Measurements from ENCODE around the gene TAMM41.
"Not testable (repeated sequence)": the region's sequence is repeated elsewhere in the genome, so short reads cannot be mapped to it uniquely, and the experiment has no call there.

The TAMM41 gene

GRCh38 chr3:11846281-11847266, at the start of gene TAMM41:
Gene TAMM41, minus strand, starts transcription at chr3:11846885. Its CDS starts 249 bp downstream, at chr3:11846636.
- peak; percentile 89 for DNase-seq (ENCODE audit: low read depth)

- DNase-seq (ENCODE audit: low read depth), result no peak
These were observed 32.2 kb upstream of the TAMM41 start for GRCh38 chr3:11878837-11879236.

- not testable (repeated sequence) for DNase-seq (ENCODE audit: low read depth)
These were observed 28.0 kb upstream of the TAMM41 start for GRCh38 chr3:11874707-11875106.

- not testable (repeated sequence) for DNase-seq (ENCODE audit: low read depth)
These were observed 17.1 kb upstream of the TAMM41 start for GRCh38 chr3:11863739-11864138.

- not testable (repeated sequence) for DNase-seq (ENCODE audit: low read depth)
These were observed 15.9 kb upstream of the TAMM41 start for GRCh38 chr3:11862584-11862983.

GRCh38 chr3:11862145-11862544, 15.5 kb upstream of the TAMM41 start:
- DNase-seq (ENCODE audit: low read depth), result not testable (repeated sequence)

GRCh38 chr3:11860213-11860612, 13.5 kb upstream of the TAMM41 start:
- DNase-seq (ENCODE audit: low read depth), result not testable (repeated sequence)

- DNase-seq (ENCODE audit: low read depth), result no peak
These were observed 6.8 kb upstream of the TAMM41 start for GRCh38 chr3:11853450-11853849.

GRCh38 chr3:11850003-11850402, 3.3 kb upstream of the TAMM41 start:
- DNase-seq (ENCODE audit: low read depth), result no peak

GRCh38 chr3:11847607-11848006, 922 bp upstream of the TAMM41 start:
- DNase-seq (ENCODE audit: low read depth), result no peak

- no peak for DNase-seq (ENCODE audit: low read depth)
These were observed 1.0 kb downstream of the TAMM41 start for GRCh38 chr3:11845651-11846050.

- no peak for DNase-seq (ENCODE audit: low read depth)
These were observed 1.8 kb downstream of the TAMM41 start for GRCh38 chr3:11844891-11845290.

- peak; percentile 12 for DNase-seq (ENCODE audit: low read depth)
These were observed 11.6 kb downstream of the TAMM41 start for GRCh38 chr3:11835028-11835639.

GRCh38 chr3:11832981-11833905, 13.4 kb downstream of the TAMM41 start:
- DNase-seq (ENCODE audit: low read depth), result no peak

GRCh38 chr3:11829416-11829815, 17.3 kb downstream of the TAMM41 start:
- DNase-seq (ENCODE audit: low read depth), result no peak

GRCh38 chr3:11826628-11827265, 19.9 kb downstream of the TAMM41 start:
- DNase-seq (ENCODE audit: low read depth), result no peak

- DNase-seq (ENCODE audit: low read depth), result no peak
These were observed 21.4 kb downstream of the TAMM41 start for GRCh38 chr3:11825301-11825700.

- no peak for DNase-seq (ENCODE audit: low read depth)
These were observed 26.1 kb downstream of the TAMM41 start for GRCh38 chr3:11820531-11821041.

- DNase-seq (ENCODE audit: low read depth), result no peak
These were observed 27.5 kb downstream of the TAMM41 start for GRCh38 chr3:11819146-11819689.

- DNase-seq (ENCODE audit: low read depth), result no peak
These were observed 28.7 kb downstream of the TAMM41 start for GRCh38 chr3:11818033-11818432.

- DNase-seq (ENCODE audit: low read depth), result no peak
These were observed 31.6 kb downstream of the TAMM41 start for GRCh38 chr3:11815111-11815510.
